Breast epithelium (tissue), 3 donors: ENCODE measurements around the gene DCST2.

Experiments
- POLR2A ChIP-seq: fragments of 450-650 bp; IDR thresholded peaks from one replicate; pipeline ENCODE4 v1.6.1; 2016; ENCODE audit warnings: antibody characterized with exemption, mild to moderate bottlenecking, moderate library complexity
- POLR2AphosphoS5 ChIP-seq, 3 donors: sonication (generic); formaldehyde crosslinking; IDR thresholded peaks; one replicate each; pipeline ENCODE4 v1.6.1; 2017; ENCODE audit warnings: antibody characterized with exemption in 3 of 3
- TF ChIP-seq, protein P1 (sequence below), 3 donors: fragments of 450-650 bp; IDR thresholded peaks; one replicate each; pipeline ENCODE4 v1.5.1; 2016 to 2017; ENCODE audit warnings: antibody characterized with exemption in 3 of 3, mild to moderate bottlenecking in 3 of 3, moderate library complexity in 3 of 3

DNA sequence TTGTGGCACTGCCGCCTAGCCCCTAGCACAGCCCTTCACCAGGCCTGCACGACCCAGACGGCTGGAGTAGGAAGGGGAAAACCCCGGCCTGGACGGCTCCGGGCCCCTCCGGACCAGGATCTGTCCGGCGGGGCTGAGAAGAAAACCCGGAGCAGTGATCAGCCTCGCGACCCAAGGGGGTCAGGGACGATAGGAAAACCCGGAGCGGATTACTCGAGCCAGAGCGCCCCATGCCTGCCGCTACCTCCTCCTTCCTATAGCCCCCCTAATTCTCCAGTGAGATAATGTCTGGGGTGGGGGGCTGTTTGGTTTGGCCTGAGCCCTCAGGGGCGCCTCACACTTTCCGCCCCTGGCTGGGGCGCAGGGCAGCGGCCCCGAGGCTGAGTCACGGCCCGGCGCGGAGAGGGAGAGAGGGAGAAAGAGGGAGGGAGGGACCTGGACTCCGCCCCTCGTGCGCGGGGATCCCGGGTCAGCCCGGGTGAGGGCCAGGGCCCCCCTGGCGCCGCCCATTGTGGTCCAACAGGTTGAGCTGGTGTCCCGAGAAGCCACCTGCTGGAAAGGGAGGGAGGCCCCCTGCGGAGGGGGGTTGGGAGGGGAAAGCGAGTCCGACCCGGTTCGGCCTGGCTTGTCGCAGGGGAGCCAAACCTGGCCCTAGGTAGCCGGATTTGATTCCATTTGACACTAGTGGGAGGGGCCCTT lies 32.7 kb downstream of the DCST2 start:
- TF ChIP-seq, protein P1, sequence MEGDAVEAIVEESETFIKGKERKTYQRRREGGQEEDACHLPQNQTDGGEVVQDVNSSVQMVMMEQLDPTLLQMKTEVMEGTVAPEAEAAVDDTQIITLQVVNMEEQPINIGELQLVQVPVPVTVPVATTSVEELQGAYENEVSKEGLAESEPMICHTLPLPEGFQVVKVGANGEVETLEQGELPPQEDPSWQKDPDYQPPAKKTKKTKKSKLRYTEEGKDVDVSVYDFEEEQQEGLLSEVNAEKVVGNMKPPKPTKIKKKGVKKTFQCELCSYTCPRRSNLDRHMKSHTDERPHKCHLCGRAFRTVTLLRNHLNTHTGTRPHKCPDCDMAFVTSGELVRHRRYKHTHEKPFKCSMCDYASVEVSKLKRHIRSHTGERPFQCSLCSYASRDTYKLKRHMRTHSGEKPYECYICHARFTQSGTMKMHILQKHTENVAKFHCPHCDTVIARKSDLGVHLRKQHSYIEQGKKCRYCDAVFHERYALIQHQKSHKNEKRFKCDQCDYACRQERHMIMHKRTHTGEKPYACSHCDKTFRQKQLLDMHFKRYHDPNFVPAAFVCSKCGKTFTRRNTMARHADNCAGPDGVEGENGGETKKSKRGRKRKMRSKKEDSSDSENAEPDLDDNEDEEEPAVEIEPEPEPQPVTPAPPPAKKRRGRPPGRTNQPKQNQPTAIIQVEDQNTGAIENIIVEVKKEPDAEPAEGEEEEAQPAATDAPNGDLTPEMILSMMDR (IDR thresholded peaks at IDR 0.05) = peak in 1 of 3 donors; percentile 18
- TF ChIP-seq POLR2AphosphoS5 (IDR thresholded peaks at IDR 0.05) (peak; percentile 70 to 91 (median 89)), POLR2A (peak; percentile 82)
